Measurements from ENCODE around the gene PCNX1.

DNA sequence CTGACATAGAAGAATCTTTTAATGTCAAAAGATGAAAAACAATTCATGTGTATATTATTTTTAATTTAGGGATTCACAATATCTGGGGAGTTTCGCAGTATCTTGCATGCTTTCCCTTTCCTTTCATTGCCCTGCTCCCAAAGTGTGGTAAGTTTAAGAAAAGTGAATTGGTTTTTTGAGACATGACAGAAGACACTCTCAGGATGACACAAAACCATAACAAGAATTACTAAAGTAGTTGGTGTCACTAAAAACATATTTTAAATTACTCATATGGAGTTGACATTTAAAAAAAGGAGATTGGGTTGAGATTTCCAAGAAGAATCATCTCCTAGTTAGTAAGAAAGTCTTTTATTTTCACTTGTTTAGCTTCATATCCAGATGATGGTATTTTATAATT, 5.1 kb upstream of the PCNX1 start:
- TF ChIP-seq ZNF8 (CRISPR knock-in tag; IDR thresholded peaks at IDR 0.05) (no peak), CREB5 (CRISPR knock-in tag; IDR thresholded peaks at IDR 0.05; ENCODE audit: low read depth) (no peak), OSR1 (CRISPR knock-in tag; IDR thresholded peaks at IDR 0.05) (no peak), TCF4 (CRISPR knock-in tag; IDR thresholded peaks at IDR 0.05; ENCODE audit: borderline replicate concordance) (no peak), ARNTL (CRISPR knock-in tag; IDR thresholded peaks at IDR 0.05; ENCODE audit: borderline replicate concordance, low read depth) (no peak), BACH2 (CRISPR knock-in tag; IDR thresholded peaks at IDR 0.05; ENCODE audit: borderline replicate concordance) (no peak), POU6F1 (CRISPR knock-in tag; IDR thresholded peaks at IDR 0.05; ENCODE audit: borderline replicate concordance, low read depth) (no peak), ZNF565 (CRISPR knock-in tag; conservative IDR thresholded peaks at IDR 0.05; ENCODE audit: low read depth) (no peak), RARB (CRISPR knock-in tag; IDR thresholded peaks at IDR 0.05) (no peak), PPARA (CRISPR knock-in tag; IDR thresholded peaks at IDR 0.05; ENCODE audit: borderline replicate concordance) (no peak), CSDC2 (CRISPR knock-in tag; IDR thresholded peaks at IDR 0.05) (no peak)
- TF ChIP-seq, protein P1, sequence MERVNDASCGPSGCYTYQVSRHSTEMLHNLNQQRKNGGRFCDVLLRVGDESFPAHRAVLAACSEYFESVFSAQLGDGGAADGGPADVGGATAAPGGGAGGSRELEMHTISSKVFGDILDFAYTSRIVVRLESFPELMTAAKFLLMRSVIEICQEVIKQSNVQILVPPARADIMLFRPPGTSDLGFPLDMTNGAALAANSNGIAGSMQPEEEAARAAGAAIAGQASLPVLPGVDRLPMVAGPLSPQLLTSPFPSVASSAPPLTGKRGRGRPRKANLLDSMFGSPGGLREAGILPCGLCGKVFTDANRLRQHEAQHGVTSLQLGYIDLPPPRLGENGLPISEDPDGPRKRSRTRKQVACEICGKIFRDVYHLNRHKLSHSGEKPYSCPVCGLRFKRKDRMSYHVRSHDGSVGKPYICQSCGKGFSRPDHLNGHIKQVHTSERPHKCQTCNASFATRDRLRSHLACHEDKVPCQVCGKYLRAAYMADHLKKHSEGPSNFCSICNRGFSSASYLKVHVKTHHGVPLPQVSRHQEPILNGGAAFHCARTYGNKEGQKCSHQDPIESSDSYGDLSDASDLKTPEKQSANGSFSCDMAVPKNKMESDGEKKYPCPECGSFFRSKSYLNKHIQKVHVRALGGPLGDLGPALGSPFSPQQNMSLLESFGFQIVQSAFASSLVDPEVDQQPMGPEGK (CRISPR knock-in tag; IDR thresholded peaks at IDR 0.05; ENCODE audit: borderline replicate concordance), result no peak

Measured in SK-N-SH treated with all-trans-retinoic acid at 6 μM for 48 hours (cell line).